Measurements from ENCODE around the gene DLG1. TPM values are rescaled to one million over a fixed set of nuclear protein-coding genes. Genes with fewer than 3 reads are reported as not detected.
A peak's percentile ranks its signal among the peaks of the same experiment; 100 is the strongest.

DLG1 gene
- total and polyA plus RNA-seq, 9 of the 15 experiments (the other 6 are each of a cell fraction or from before 2014, with no cell fraction given): 9.4 to 63.5 (median 43.6) TPM

DNA sequence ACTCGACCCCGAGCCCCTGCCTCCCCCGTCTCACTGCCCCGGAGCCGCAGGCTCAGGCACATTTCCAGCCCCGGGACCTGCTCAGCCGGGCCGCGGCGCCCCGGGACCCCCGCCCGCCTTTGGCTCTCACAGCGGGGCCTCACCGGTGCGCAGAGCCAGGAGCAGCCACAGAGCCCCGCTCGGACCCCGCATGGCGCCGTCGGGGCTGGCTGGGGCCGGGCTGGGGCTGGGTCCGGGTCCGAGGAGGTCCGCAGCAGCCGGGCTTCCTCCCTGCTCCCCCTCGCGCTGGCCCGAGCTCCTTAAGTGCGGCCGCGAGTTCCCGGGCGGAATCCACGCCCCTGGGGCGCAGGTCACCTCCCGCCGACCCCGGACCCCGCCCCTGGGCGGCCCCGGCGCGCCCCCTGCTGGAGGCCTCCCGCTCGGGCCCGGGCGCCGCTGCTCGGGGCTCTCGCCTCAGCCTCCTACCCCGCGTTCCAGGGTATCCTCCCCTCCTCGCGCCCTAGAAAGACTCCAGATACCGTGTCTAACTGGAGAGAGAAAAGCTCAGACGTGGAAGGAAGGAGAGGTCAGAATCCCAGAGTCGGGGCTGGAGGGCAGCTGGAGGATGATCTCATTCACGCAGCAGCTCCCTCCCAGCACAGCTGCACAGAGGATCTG, 268.8 kb downstream of the DLG1 start, which contains the start of gene MELTF (continued):
- TF ChIP-seq SMAD4 (CRISPR knock-in tag; conservative IDR thresholded peaks at IDR 0.05): peak; percentile 17; the same call in 1 of the 2 replicates
- TF ChIP-seq TGIF2 (CRISPR knock-in tag; IDR thresholded peaks at IDR 0.05): peak; percentile 79; the same call in 1 of the 2 replicates
- TF ChIP-seq RAD21 (CRISPR knock-in tag; conservative IDR thresholded peaks at IDR 0.05 in 1 of 2, IDR thresholded peaks at IDR 0.05 in 1 of 2): peak; percentile 65
- TF ChIP-seq MEF2D (tag; conservative IDR thresholded peaks at IDR 0.05; ENCODE audit: low read depth): no peak
- TF ChIP-seq, protein P1, sequence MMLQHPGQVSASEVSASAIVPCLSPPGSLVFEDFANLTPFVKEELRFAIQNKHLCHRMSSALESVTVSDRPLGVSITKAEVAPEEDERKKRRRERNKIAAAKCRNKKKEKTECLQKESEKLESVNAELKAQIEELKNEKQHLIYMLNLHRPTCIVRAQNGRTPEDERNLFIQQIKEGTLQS (IDR thresholded peaks at IDR 0.05): peak; percentile 47; the same call in 1 of the 2 replicates
- TF ChIP-seq, protein P1 (CRISPR knock-in tag; conservative IDR thresholded peaks at IDR 0.05): no peak
- TF ChIP-seq CTBP1 (IDR thresholded peaks at IDR 0.05; ENCODE audit: borderline replicate concordance): peak; percentile 69
- TF ChIP-seq BCOR (IDR thresholded peaks at IDR 0.05): no peak
- TF ChIP-seq ZKSCAN8 (CRISPR knock-in tag; IDR thresholded peaks at IDR 0.05): no peak
- TF ChIP-seq NCOR1 (IDR thresholded peaks at IDR 0.05): no peak
- TF ChIP-seq MTF1 (CRISPR knock-in tag; IDR thresholded peaks at IDR 0.05; ENCODE audit: borderline replicate concordance): no peak
- TF ChIP-seq TRIM24 (IDR thresholded peaks at IDR 0.05): peak in 1 of 2 experiments; percentile 25; a peak in 1 of 4 replicates
- no peak for TF ChIP-seq RFX7 (CRISPR knock-in tag; IDR thresholded peaks at IDR 0.05)
- TF ChIP-seq NR2C2 (CRISPR knock-in tag; IDR thresholded peaks at IDR 0.05): no peak
- TF ChIP-seq NR2C2 (tag; IDR thresholded peaks at IDR 0.05): peak; percentile 86
- TF ChIP-seq, protein P2, sequence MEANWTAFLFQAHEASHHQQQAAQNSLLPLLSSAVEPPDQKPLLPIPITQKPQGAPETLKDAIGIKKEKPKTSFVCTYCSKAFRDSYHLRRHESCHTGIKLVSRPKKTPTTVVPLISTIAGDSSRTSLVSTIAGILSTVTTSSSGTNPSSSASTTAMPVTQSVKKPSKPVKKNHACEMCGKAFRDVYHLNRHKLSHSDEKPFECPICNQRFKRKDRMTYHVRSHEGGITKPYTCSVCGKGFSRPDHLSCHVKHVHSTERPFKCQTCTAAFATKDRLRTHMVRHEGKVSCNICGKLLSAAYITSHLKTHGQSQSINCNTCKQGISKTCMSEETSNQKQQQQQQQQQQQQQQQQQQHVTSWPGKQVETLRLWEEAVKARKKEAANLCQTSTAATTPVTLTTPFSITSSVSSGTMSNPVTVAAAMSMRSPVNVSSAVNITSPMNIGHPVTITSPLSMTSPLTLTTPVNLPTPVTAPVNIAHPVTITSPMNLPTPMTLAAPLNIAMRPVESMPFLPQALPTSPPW (CRISPR knock-in tag; IDR thresholded peaks at IDR 0.05): peak; percentile 78
- TF ChIP-seq RBFOX2 (IDR thresholded peaks at IDR 0.05; ENCODE audit: low read depth, low read length): peak; percentile 82
- TF ChIP-seq HEY1 (CRISPR knock-in tag; IDR thresholded peaks at IDR 0.05; ENCODE audit: borderline replicate concordance): no peak
- peak; percentile 64 for TF ChIP-seq SMC3 (conservative IDR thresholded peaks at IDR 0.05; ENCODE audit: insufficient read depth, low read depth, low read length)
- peak; percentile 78; the same call in 1 of the 2 replicates for TF ChIP-seq NR3C1 (CRISPR knock-in tag; IDR thresholded peaks at IDR 0.05)
- TF ChIP-seq, protein P3, sequence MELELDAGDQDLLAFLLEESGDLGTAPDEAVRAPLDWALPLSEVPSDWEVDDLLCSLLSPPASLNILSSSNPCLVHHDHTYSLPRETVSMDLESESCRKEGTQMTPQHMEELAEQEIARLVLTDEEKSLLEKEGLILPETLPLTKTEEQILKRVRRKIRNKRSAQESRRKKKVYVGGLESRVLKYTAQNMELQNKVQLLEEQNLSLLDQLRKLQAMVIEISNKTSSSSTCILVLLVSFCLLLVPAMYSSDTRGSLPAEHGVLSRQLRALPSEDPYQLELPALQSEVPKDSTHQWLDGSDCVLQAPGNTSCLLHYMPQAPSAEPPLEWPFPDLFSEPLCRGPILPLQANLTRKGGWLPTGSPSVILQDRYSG (tag; conservative IDR thresholded peaks at IDR 0.05; ENCODE audit: low read depth): no peak
- TF ChIP-seq NONO (IDR thresholded peaks at IDR 0.05; ENCODE audit: low read depth in 2 of 2, low read length in 1 of 2): peak in 1 of 2 experiments; percentile 66; a peak in 2 of 4 replicates
- no peak for TF ChIP-seq SMARCB1 (IDR thresholded peaks at IDR 0.05; ENCODE audit: insufficient read length, low read depth)
- peak; percentile 19; the same call in 1 of the 2 replicates for TF ChIP-seq FOSL1 (tag; conservative IDR thresholded peaks at IDR 0.05)
- TF ChIP-seq FIP1L1 (IDR thresholded peaks at IDR 0.05; ENCODE audit: low read depth, low read length, poor library complexity, severe bottlenecking): peak; percentile 41
